22Rv1 (cell line): ENCODE measurements around the gene POU2F1.

Source experiments
- ZFX ChIP-seq: fragments of 450-650 bp; IDR thresholded peaks from 2 replicates; pipeline ENCODE4 v1.6.1; 2017; ENCODE audit warnings: antibody characterized with exemption, borderline replicate concordance
- TF ChIP-seq, protein P1 (sequence below): fragments of 450-650 bp; IDR thresholded peaks from 2 replicates; pipeline ENCODE4 v1.5.1; 2017; ENCODE audit warnings: mild to moderate bottlenecking

DNA sequence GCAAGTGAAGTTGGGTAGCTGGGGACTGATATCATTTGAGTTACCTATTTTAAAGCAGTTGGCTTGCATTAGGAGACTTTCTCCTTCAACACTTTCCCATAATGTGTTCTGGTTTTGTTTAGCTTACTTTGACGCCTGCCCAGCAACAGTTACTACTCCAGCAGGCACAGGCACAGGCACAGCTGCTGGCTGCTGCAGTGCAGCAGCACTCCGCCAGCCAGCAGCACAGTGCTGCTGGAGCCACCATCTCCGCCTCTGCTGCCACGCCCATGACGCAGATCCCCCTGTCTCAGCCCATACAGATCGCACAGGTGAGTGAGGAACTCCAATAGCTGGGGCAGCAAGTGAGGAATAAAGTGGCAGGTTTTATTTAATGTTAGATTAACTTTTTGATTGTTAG, 153.3 kb downstream of the POU2F1 start:
- TF ChIP-seq, protein P1, sequence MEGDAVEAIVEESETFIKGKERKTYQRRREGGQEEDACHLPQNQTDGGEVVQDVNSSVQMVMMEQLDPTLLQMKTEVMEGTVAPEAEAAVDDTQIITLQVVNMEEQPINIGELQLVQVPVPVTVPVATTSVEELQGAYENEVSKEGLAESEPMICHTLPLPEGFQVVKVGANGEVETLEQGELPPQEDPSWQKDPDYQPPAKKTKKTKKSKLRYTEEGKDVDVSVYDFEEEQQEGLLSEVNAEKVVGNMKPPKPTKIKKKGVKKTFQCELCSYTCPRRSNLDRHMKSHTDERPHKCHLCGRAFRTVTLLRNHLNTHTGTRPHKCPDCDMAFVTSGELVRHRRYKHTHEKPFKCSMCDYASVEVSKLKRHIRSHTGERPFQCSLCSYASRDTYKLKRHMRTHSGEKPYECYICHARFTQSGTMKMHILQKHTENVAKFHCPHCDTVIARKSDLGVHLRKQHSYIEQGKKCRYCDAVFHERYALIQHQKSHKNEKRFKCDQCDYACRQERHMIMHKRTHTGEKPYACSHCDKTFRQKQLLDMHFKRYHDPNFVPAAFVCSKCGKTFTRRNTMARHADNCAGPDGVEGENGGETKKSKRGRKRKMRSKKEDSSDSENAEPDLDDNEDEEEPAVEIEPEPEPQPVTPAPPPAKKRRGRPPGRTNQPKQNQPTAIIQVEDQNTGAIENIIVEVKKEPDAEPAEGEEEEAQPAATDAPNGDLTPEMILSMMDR: no peak
- no peak for TF ChIP-seq ZFX
